ENCODE measurements around the gene KIF18B. TPM values are rescaled to one million over a fixed set of nuclear protein-coding genes. Genes with fewer than 3 reads are reported as not detected.

Gene KIF18B
- total and polyA plus RNA-seq, 10 of the 15 experiments (the other 5 are each of a cell fraction or from before 2014, with no cell fraction given), result 2.8 to 46.2 (median 20.5) TPM

- no peak for TF ChIP-seq E2F8 (IDR thresholded peaks at IDR 0.05; ENCODE audit: low read depth, partially characterized antibody)
- TF ChIP-seq BMI1 (IDR thresholded peaks at IDR 0.05; ENCODE audit: borderline replicate concordance), result no peak
These were observed 16.9 kb downstream of the KIF18B start (continued) for GRCh38 chr17:44930667-44931066.

DNA sequence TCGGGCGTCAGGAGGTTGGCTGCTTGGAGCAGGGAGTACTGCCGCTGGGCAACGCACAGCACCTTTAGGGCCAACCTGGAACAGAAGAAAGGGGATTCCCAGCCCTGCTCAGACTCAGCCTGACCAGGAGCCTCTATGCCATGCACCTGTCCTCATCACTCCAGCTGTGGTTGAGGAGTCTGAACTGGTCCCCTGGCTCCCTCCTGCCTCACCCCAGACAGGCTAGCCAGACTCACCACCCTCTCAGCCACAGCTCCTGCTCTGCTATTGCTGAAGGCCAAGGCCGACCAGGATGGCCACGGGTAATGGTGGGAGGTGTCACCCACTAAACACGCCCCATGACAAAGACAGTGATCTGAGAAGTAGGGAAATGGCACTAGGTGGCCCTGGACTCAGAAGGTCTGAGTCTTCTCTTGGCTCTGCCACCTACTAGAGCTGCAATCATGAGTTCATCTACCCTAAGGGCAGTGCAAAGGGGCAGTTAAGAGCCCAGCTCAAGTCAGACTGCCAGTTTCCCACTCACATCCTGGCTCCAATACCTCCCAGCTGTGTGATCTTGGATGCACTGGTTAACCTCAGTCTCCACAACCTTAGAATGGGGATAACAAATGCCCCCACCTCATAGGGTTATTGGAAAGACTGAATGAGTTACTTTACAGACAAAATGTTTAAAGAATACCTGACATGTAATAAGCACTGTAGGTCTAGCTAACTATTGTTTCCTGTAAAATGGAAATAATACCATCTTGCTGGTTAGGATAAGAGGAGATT lies 18.4 kb downstream of the KIF18B start:
- DNase-seq (ENCODE audit: low read depth, low spot score) (no peak), FAIRE-seq (no peak), ATAC-seq (no peak)
- no peaks in the 10 kb centered on the region for H3K9me3 ChIP-seq (replicated peaks; ENCODE audit: control insufficient read depth, insufficient read depth, low read length)
- no peaks in the 10 kb centered on the region for H4K20me1 ChIP-seq (ENCODE audit: control insufficient read depth, insufficient read depth)
- no peak overlapping the region for H2AFZ ChIP-seq (ENCODE audit: control insufficient read depth, low read depth, low read length)
- POLR2A ChIA-PET, result interaction anchor here (0.5 kb wide), 1 partner anchor 17 kb away, joined by 5 read pairs; no protein-coding TSS in a partner anchor
- CTCF ChIA-PET, result interaction anchor here (0.6 to 3.3 kb wide), 2 partner anchors 9 to 151 kb away, joined by 3 to 14 read pairs; no protein-coding TSS in a partner anchor
- H3K27me3 ChIP-seq (replicated peaks in 1 of 2; ENCODE audit: control insufficient read depth in 2 of 2, insufficient read depth in 2 of 2, low read length in 1 of 2), result no peaks in the 10 kb centered on the region
- H3K9ac ChIP-seq (ENCODE audit: control insufficient read depth, insufficient read depth, low read length), result no peak overlapping the region
- no peaks in the 10 kb centered on the region for H3K79me2 ChIP-seq (ENCODE audit: control insufficient read depth, insufficient read depth, low read length)
- H3K36me3 ChIP-seq (ENCODE audit: control insufficient read depth in 2 of 2, insufficient read depth in 2 of 2, low read length in 1 of 2), result peaks cover 42 to 55% of the 10 kb centered on the region in 2 experiments
- no peak overlapping the region for H3K4me3 ChIP-seq
- BruUV-seq (replicated peaks), result no TSS peak
- intact Hi-C loops (cut with micrococcal nuclease; ENCODE audit: unreplicated experiment) (no loop called here), in situ Hi-C loops (cut with MboI) (loop anchor here (10.0 kb wide), 2 partner anchors 96 to 176 kb away; no protein-coding TSS in a partner anchor)
- SMC1A ChIA-PET (ENCODE audit: uncharacterized antibody, unreplicated experiment), result interaction anchor here (1.6 kb wide), 1 partner anchor 10 kb away, joined by 3 read pairs; no protein-coding TSS in a partner anchor
- H3K4me2 ChIP-seq (ENCODE audit: control insufficient read depth, insufficient read depth), result no peak overlapping the region
- WGBS (ENCODE audit: insufficient coverage, insufficient replicate concordance, low lambda C conversion rate, missing lambda C conversion rate), result 96% methylated on average over 7 of the region's 7 CpGs
- H3K27ac ChIP-seq (ENCODE audit: control insufficient read depth, insufficient read depth), result no peak overlapping the region
- RAD21 ChIA-PET (ENCODE audit: unreplicated experiment), result no interaction called here
- no peaks in the 10 kb centered on the region for H3K4me1 ChIP-seq (ENCODE audit: control insufficient read depth, insufficient read depth, low read length)
- TF ChIP-seq EP300 (IDR thresholded peaks at IDR 0.05; ENCODE audit: borderline replicate concordance in 1 of 2, control insufficient read depth in 1 of 2, low read depth in 2 of 2, low read length in 2 of 2), result no peak
- TF ChIP-seq POLR2AphosphoS2 (IDR thresholded peaks at IDR 0.05; ENCODE audit: low read depth, low read length), result no peak
- TF ChIP-seq SRF (IDR thresholded peaks at IDR 0.05; ENCODE audit: low read depth in 2 of 2, low read length in 2 of 2), result no peak
- no peak for TF ChIP-seq IKZF2 (IDR thresholded peaks at IDR 0.05)
- TF ChIP-seq, protein P1, sequence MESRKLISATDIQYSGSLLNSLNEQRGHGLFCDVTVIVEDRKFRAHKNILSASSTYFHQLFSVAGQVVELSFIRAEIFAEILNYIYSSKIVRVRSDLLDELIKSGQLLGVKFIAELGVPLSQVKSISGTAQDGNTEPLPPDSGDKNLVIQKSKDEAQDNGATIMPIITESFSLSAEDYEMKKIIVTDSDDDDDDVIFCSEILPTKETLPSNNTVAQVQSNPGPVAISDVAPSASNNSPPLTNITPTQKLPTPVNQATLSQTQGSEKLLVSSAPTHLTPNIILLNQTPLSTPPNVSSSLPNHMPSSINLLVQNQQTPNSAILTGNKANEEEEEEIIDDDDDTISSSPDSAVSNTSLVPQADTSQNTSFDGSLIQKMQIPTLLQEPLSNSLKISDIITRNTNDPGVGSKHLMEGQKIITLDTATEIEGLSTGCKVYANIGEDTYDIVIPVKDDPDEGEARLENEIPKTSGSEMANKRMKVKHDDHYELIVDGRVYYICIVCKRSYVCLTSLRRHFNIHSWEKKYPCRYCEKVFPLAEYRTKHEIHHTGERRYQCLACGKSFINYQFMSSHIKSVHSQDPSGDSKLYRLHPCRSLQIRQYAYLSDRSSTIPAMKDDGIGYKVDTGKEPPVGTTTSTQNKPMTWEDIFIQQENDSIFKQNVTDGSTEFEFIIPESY (IDR thresholded peaks at IDR 0.05), result no peak
- TF ChIP-seq, protein P2, sequence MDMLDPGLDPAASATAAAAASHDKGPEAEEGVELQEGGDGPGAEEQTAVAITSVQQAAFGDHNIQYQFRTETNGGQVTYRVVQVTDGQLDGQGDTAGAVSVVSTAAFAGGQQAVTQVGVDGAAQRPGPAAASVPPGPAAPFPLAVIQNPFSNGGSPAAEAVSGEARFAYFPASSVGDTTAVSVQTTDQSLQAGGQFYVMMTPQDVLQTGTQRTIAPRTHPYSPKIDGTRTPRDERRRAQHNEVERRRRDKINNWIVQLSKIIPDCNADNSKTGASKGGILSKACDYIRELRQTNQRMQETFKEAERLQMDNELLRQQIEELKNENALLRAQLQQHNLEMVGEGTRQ (IDR thresholded peaks at IDR 0.05; ENCODE audit: borderline replicate concordance, low read depth, low read length), result no peak
- no peak for TF ChIP-seq MTA2 (IDR thresholded peaks at IDR 0.05; ENCODE audit: low read depth)
- no peak for TF ChIP-seq LARP7 (IDR thresholded peaks at IDR 0.05)
- no peak for TF ChIP-seq RFX5 (IDR thresholded peaks at IDR 0.05; ENCODE audit: low read depth, low read length)
- TF ChIP-seq USF1 (IDR thresholded peaks at IDR 0.05; ENCODE audit: borderline replicate concordance, extremely low read length, insufficient read depth, low read depth, low read length), result no peak
- no peak for TF ChIP-seq BHLHE40 (IDR thresholded peaks at IDR 0.05; ENCODE audit: borderline replicate concordance in 1 of 2, low read depth in 2 of 2, low read length in 1 of 2)
- TF ChIP-seq RELA (IDR thresholded peaks at IDR 0.05; ENCODE audit: borderline replicate concordance, partially characterized antibody), result no peak

Data from GM12878 (cell line).